HG02623 (cell line): ENCODE results near the gene ARHGAP5.
"Not testable (repeated sequence)": the region's sequence is repeated elsewhere in the genome, so short reads cannot be mapped to it uniquely, and the experiment has no call there.

Experiments
- ATAC-seq: cut with Tn5 transposase; IDR thresholded peaks from one replicate; pipeline ENCODE4 v1.9.1; 2021; ENCODE audit warnings: moderate library complexity; ENCODE audit not compliant: unreplicated experiment

Gene ARHGAP5

GRCh38 chr14:32110548-32110896, 33.4 kb downstream of the ARHGAP5 start:
- ATAC-seq = no peak

GRCh38 chr14:32121536-32121935, 44.4 kb downstream of the ARHGAP5 start:
- ATAC-seq = no peak

GRCh38 chr14:32121948-32122347, 44.8 kb downstream of the ARHGAP5 start:
- no peak for ATAC-seq

DNA sequence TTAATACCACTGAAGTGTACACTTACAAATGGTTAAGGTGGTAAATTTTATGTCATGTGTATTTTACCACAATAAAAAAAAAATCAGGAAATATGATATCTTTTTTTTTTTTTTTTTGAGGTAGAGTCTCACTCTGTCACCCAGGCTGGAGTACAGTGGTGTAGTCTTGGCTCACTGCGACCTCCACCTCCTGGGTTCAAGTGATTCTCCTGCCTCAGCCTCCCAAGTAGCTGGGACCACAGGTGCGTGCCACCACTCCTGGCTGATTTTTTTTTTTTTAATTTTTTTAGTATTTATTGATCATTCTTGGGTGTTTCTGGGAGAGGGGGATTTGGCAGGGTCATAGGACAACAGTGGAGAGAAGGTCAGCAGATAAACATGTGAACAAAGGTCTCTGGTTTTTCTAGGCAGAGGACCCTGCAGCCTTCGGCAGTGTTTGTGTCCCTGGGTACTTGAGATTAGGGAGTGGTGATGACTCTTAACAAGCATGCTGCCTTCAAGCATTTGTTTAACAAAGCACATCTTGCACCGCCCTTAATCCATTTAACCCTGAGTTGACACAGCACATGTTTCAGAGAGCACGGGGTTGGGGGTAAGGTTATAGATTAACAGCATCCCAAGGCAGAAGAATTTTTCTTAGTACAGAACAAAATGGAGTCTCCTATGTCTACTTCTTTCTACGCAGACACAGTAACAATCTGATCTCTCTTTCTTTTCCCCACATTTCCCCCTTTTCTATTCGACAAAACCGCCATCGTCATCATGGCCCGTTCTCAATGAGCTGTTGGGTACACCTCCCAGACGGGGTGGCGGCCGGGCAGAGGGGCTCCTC, 50.0 kb downstream of the ARHGAP5 start:
- not testable (repeated sequence) for ATAC-seq

GRCh38 chr14:32127731-32128654, 50.9 kb downstream of the ARHGAP5 start:
- ATAC-seq = not testable (repeated sequence)

- ATAC-seq = no peak
Measured at GRCh38 chr14:32128703-32129102, 51.6 kb downstream of the ARHGAP5 start.

- no peak for ATAC-seq
Measured at GRCh38 chr14:32129124-32129523, 52.0 kb downstream of the ARHGAP5 start.

DNA sequence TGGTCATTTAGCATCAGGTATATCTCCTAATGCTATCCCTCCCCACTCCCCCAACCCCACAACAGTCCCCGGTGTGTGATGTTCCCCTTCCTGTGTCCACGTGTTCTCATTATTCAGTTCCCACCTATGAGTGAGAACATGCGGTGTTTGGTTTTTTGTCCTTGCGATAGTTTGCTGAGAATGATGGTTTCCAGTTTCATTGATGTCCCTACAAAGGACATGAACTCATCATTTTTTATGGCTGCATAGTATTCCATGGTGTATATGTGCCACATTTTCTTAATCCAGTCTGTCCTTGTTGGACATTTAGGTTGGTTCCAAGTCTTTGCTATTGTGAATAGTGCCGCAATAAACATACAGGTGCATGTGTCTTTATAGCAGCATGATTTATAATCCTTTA, 54.6 kb downstream of the ARHGAP5 start:
- ATAC-seq = not testable (repeated sequence)

DNA sequence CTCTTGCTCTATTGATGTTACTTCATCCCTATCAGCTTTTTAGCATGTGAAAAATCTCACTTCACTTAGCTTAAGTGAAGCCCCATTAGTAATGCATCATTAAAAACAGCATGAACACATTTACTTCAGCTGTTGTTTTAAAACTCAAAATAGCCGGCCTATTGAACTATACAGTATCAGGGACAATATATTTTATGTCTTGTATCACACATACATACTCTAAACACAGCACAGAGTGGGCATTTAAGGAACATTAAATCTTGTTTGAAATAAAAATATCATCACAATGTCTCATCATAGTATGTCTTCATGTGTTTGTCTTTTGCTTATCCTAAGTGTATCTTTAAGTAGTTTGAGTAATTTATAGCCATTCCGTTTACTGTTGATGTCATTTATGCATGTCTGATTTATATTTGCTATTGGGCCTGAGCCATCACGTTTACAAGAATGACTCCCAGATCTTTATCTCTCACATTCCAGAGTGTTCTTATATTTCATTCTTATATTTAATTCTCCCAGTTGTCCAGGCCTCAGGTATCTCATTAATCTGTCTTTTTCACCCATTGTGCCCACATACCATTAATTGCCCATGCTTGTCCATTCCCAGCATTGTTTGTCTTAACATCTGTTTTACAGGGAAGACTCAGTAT, 57.5 kb downstream of the ARHGAP5 start:
- ATAC-seq = no peak

- no peak for ATAC-seq
Measured at GRCh38 chr14:32136027-32136825, 59.1 kb downstream of the ARHGAP5 start.

DNA sequence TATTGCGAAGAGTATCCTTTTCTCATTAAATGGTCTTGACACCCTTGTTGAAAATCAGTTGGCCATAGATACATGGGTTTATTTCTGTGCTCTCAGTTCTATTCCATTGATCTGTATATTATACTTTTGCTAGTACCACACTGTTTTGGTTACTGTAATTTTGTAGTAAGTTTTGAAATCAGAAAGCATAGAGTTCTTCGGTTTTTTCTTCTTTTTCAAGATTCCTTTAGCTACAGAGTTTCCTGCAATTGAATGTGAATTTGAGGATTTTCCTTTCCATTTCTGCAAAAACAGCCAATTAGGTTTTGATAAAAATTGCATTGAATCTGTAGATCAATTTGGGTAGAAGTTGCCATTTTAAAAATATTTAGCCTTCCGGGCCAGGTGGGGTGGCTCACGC, 60.2 kb downstream of the ARHGAP5 start:
- ATAC-seq = no peak

DNA sequence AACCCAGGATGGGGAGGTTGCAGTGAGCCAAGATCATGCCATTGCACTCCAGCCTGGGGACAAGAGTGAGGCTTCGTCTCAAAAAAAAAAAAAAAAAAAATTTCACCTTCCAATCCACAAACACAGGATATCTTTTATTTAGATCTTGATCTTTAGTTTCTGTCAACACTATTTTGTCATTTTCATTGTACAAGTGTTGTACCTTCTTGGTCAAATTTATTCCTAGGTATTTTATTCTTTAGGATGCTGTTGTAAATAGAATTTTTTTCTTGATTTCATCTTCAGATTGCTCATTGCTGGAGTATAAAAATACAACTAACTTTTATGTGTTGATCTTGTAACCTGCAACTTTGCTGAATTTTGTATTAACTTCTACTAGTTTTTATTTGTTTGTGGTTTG, 60.8 kb downstream of the ARHGAP5 start:
- ATAC-seq = no peak

GRCh38 chr14:32142341-32142740, 65.2 kb downstream of the ARHGAP5 start:
- ATAC-seq = no peak

GRCh38 chr14:32142754-32143437, 65.8 kb downstream of the ARHGAP5 start:
- ATAC-seq = no peak

DNA sequence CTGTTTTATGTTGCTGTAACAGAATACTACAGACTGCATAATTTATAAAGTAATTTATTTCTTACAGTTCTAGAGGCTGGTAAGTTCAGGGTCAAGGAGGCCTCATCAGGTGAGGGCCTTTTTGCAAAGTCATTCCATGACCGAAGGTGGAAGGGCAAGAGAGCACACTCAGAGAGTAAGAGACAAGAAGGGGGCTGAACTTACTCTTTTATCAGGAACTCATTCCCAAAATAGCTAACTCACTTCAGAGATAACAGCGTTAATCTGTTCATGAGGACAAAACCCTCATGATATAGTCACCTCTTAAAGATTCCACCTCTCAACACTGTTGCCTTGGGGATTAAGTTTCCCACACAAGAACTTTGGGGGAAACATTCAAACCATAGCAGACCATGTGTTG, 73.3 kb downstream of the ARHGAP5 start:
- ATAC-seq = no peak

- ATAC-seq = peak; percentile 56
Measured at GRCh38 chr14:32166029-32166428, 88.9 kb downstream of the ARHGAP5 start.

GRCh38 chr14:32166924-32167323, 89.8 kb downstream of the ARHGAP5 start:
- no peak for ATAC-seq

DNA sequence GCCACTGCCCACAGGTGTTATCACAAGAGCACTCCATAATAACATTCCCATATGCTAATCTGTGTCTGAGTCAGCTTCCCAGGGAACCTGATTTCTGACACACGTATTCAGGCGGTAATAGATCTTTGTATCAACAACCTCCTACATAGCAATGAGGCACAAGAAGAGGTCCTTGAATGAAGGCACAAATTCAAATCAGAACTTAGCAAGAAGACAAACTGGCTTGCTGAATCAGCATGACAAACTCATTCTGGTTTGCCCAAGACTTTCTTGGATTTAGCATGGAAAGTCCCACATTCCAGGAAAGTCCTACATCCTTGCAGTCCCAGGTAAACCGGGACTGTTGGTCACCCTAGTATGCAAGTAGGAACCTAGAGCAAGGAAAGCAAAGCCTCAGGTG, 90.8 kb downstream of the ARHGAP5 start:
- ATAC-seq = no peak

GRCh38 chr14:32169191-32169590, 92.1 kb downstream of the ARHGAP5 start:
- ATAC-seq = no peak

GRCh38 chr14:32171469-32171868, 94.4 kb downstream of the ARHGAP5 start:
- no peak for ATAC-seq
